Neuron (in vitro differentiated cells): ENCODE results near the gene HCRT.

ENCODE experiments used
- H2AFZ ChIP-seq: one replicate; pipeline ENCODE4 v1.6.1; 2013; ENCODE audit warnings: low read depth, mild to moderate bottlenecking, inconsistent platforms, low read length, moderate library complexity
- H3K27me3 ChIP-seq: one replicate; pipeline ENCODE4 v1.6.1; 2013; ENCODE audit warnings: low read length; ENCODE audit not compliant: insufficient read depth
- H3K36me3 ChIP-seq: one replicate; pipeline ENCODE4 v1.6.1; 2013; ENCODE audit warnings: low read length; ENCODE audit not compliant: insufficient read depth
- H3K4me1 ChIP-seq: one replicate; pipeline ENCODE4 v1.6.1; 2013; ENCODE audit warnings: low read length; ENCODE audit not compliant: insufficient read depth
- H3K4me3 ChIP-seq: 2 replicates; pipeline ENCODE4 v1.5.1; 2013; ENCODE audit warnings: mild to moderate bottlenecking, low read length, moderate library complexity
- H3K9me3 ChIP-seq: one replicate; pipeline ENCODE4 v1.6.1; 2013; ENCODE audit warnings: low read length

The HCRT gene

DNA sequence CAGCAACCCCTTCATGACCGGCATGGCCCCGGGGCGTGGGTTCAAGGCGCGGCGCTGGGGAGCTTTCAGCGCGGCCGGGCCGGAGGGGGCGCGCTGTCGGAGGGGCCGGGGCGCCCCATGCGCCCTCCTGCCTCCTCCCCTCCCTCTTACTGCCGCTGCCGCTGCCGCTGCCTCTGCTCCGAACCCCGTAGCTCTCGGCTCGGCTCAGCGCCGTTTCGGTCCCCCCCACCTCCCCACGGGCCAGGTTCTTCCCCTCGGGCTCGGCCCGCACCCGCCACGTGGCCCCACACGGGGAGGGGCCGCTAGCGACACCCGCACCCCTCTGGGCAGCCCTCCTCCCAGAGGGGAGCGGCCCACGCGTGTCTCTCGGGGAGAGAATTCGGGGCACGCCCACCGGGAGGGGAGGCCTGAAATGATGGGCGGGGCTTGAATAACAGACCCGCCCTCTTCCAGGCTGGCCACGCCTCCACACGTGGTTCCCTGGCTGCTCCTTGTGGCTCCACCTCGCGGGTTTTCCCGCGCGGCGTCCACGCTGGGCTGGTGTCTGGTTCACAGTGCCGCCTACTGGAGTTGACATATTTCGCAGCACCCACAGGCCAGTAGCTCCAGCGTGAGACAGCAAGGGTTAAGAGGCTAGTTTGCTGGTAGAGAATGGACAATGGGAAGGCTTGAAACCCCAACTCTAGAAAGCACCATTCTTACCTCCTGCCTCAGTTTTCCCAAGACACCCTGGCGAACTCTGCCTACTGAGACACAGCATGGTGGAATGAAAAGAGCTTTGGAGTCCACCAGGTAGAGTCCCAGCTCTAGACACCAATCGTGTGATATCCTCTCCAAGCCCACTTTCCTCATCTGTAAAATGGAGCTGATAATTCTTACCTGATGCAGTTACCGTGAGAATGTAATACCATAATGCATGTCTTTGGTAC, 4.1 kb downstream of the HCRT start, which contains the start of gene KCNH4:
Gene KCNH4, minus strand, starts transcription at position 221 of the 929 bp plus-strand sequence. Its CDS starts 197 bp downstream, at position 24.
- H3K4me3 ChIP-seq: peak within 1 kb of the TSS; percentile 27
- H2AFZ ChIP-seq: peak within 1 kb of the TSS; percentile 15
- H3K4me1 ChIP-seq: peaks cover 38% of the 10 kb centered on the region
- peaks cover 27% of the 10 kb centered on the region for H3K27me3 ChIP-seq
- no peaks in the 10 kb centered on the region for H3K9me3 ChIP-seq
- H3K36me3 ChIP-seq: no peaks in the 10 kb centered on the region

DNA sequence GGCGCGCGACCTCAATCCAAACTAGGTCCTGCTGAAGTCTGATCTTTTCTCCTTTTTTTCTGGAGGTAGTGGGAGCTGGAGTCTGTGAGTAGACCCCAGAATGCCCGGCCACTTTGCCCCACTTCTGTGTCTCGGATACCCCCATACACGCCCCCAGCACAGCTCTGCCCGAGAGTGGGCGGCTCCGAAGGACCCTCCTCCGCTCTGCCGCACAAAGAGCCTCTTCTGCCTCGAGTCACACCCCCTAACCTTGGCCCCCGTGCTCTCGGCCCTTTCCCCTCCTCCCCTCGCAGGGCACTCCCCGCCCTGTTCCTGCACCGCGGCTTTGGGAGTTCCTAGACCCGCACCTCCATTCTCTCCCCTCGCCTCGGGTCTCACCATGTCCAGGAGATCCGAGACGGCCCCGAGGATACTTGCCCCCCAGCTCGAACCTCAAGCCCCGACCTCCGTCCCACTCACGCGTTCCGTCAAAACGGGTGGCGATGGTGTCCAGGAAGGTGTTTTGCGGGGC, 4.8 kb downstream of the HCRT start:
- peak overlapping the region; percentile 15 for H2AFZ ChIP-seq

DNA sequence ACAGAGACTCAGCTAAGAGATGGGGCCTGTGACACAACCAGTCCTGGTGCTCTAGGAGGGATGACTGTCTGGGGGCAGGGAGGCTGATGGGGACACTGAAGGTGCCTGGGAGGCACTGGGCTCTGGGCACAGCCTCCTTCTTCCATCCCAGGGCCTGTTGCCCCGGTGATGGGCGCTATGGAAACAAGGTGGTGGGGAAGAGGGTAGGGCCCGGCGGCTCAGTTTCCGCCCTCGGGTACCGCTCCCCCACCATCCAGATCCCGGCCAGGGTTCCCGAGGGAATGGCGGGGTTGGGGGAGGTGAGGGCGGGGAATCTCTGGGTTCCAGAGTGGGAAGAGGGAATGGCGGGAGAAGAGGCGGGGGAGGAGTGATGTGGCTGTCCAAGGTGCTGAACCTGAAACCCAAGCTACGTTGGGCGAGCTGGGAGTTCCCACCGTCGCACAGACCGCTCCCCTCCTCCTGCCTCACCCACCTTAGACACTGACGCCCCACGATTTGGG, 5.3 kb downstream of the HCRT start:
- Histone ChIP-seq H3K27me3 (peaks cover 27% of the 10 kb centered on the region), H3K9me3 (no peaks in the 10 kb centered on the region)

More for the DNA sequence above, 4.8 kb downstream of the HCRT start:
- no peaks in the 10 kb centered on the region for H3K36me3 ChIP-seq
- H3K27me3 ChIP-seq: peaks cover 27% of the 10 kb centered on the region
- peaks cover 31% of the 10 kb centered on the region for H3K4me1 ChIP-seq
- no peaks in the 10 kb centered on the region for H3K9me3 ChIP-seq
- peak overlapping the region; percentile 27 for H3K4me3 ChIP-seq

DNA sequence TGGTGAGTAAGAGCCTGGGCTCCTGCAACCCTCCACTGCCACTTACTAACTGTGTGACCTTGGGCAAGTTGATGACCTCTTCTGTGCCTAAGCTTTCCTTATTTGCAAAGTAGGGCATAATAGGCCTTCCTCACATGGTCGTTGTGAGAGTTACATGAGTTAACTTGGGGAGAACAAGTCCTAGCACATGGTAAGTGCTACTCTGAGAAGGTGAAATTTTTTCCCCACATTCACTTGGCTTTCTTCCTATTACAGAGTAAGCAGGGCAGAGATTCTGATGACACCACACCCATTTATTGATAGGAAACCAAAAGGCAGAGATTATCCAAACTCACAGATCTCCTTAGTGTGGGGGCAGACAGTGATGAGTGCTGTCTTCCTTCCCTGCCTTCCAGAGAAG, 5.9 kb downstream of the HCRT start:
- no peak overlapping the region for H2AFZ ChIP-seq
- no peaks in the 10 kb centered on the region for H3K9me3 ChIP-seq
- H3K4me1 ChIP-seq: peaks cover 20% of the 10 kb centered on the region
- no peaks in the 10 kb centered on the region for H3K36me3 ChIP-seq
- H3K4me3 ChIP-seq: no peak overlapping the region
- H3K27me3 ChIP-seq: peaks cover 27% of the 10 kb centered on the region

More for the DNA sequence above, 5.3 kb downstream of the HCRT start:
- Histone ChIP-seq H3K36me3 (no peaks in the 10 kb centered on the region), H2AFZ (no peak overlapping the region), H3K4me3 (peak overlapping the region; percentile 27), H3K4me1 (peaks cover 26% of the 10 kb centered on the region)

DNA sequence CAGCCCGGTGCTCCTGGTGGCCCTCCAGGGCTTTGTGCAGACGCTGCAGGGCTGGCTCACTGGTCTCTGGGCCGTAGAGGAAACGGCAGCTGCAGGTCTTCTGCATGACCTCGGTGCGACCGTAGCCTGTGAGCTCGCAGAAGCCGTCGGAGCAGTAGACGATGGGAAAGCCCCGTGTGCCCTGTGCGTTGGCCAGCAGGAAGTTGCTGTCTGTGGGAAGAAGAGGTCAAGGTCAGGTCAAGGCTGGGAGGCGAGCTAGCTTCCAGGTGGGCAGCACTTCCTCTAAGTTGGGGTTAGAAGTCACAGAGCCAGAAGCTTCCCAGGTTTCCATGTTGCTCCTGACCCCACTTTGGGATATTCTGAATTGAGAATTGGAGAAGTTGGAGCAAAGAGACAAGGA, 6.4 kb downstream of the HCRT start:
- peaks cover 27% of the 10 kb centered on the region for H3K27me3 ChIP-seq
- H3K4me3 ChIP-seq: no peak overlapping the region
- H3K36me3 ChIP-seq: no peaks in the 10 kb centered on the region
- H3K4me1 ChIP-seq: peaks cover 18% of the 10 kb centered on the region
- no peaks in the 10 kb centered on the region for H3K9me3 ChIP-seq
- H2AFZ ChIP-seq: no peak overlapping the region

DNA sequence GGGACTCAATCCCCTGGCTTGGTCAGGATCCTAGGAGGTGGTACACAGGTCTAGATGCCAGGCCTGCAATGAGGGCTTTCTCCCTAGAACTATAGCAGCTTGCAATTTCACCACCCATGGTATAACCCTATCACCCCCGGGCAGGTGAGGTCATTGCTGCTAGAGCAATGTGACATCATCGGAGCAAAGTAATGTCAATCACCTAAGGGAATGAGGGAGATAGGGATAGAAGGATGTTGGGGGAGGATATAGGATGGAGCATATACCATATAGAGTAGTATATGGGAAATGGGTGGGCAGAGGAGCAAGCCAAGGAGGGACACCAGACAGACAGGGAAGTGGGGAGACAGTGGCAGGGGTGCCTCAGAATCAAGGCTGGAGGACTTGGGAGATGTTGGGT, 7.6 kb downstream of the HCRT start:
- peaks cover 27% of the 10 kb centered on the region for H3K27me3 ChIP-seq
- H3K9me3 ChIP-seq: no peaks in the 10 kb centered on the region
- H2AFZ ChIP-seq: no peak overlapping the region
- peaks cover 12% of the 10 kb centered on the region for H3K4me1 ChIP-seq
- no peak overlapping the region for H3K4me3 ChIP-seq
- H3K36me3 ChIP-seq: no peaks in the 10 kb centered on the region

DNA sequence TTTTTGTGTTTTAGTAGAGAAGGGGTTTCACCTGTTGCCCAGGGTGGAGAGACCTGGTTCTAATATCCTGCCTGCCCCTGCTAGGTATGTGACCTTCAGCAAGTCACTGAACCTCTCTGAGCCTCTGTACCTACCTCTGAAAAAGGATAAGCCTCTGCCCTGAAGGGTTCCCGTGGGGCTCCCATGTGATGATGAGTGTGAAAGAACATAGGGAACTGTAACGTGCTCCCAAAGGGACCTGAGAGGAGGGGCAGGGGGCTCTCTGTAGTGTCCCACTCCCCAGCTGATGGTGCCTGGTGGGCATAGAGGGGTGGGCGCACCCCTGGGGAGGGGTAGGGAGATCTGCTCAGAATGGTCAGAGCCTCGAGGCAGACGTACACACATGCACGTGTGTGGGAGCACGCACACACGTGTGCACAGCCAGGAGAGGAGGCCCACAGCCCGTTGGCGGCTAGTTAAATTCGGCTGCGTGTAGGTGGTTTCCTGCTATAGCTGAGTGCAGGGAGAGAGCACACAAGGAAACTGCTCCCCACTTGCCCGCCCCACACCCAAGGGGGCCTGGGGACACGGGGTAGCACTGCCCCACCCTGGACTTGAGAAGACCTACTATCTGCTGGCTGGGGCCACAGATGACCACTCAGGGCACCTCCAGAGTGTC, 11.0 kb downstream of the HCRT start:
- peaks cover 2% of the 10 kb centered on the region for H3K27me3 ChIP-seq
- no peaks in the 10 kb centered on the region for H3K4me1 ChIP-seq
- no peak overlapping the region for H2AFZ ChIP-seq
- H3K9me3 ChIP-seq: no peaks in the 10 kb centered on the region
- no peak overlapping the region for H3K4me3 ChIP-seq
- H3K36me3 ChIP-seq: no peaks in the 10 kb centered on the region

DNA sequence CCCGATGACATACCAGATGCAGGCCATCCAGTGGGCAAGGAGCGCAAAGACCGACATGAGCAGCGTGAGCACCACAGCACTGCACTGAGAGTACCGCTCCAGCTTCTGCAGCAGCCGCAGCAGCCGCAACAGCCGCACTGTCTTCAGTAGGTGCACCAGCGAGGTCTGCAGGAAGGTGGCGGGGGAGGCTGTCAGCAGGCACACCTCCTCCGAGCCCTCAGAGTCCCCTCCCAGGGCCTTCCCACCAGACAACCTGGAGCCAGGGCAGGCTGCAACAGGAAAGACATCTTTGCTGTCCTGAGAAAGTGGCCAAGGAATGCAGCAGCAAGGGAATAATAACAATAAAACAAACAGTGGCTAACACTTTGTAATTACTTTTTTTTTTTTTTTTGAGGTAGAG, 13.4 kb downstream of the HCRT start:
- Histone ChIP-seq H3K27me3 (no peaks in the 10 kb centered on the region), H3K36me3 (no peaks in the 10 kb centered on the region), H3K4me3 (no peak overlapping the region), H3K9me3 (no peaks in the 10 kb centered on the region), H2AFZ (no peak overlapping the region), H3K4me1 (no peaks in the 10 kb centered on the region)

DNA sequence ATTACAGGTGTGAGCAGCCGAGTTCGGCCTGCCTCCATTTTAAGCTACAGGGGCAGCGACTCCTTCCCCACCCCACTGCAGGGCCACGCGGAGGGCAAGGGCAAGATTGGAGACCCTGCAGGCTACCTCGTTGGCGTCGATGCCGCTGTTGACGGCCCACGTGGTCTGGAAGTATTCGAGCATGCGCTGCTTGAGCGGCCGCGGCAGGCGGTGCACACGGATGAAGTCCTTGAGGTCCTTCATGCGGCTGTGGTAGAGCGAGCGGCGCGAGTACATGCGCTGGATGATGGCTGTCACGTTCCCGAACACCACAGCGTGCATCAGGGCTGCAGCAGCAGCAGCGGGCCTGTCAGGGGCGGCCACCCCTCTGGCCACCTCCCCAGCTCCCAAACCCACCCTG, 15.9 kb downstream of the HCRT start:
- H3K27me3 ChIP-seq: no peaks in the 10 kb centered on the region
- no peak overlapping the region for H2AFZ ChIP-seq
- no peaks in the 10 kb centered on the region for H3K36me3 ChIP-seq
- H3K9me3 ChIP-seq: no peaks in the 10 kb centered on the region
- H3K4me3 ChIP-seq: no peak overlapping the region
- H3K4me1 ChIP-seq: no peaks in the 10 kb centered on the region

DNA sequence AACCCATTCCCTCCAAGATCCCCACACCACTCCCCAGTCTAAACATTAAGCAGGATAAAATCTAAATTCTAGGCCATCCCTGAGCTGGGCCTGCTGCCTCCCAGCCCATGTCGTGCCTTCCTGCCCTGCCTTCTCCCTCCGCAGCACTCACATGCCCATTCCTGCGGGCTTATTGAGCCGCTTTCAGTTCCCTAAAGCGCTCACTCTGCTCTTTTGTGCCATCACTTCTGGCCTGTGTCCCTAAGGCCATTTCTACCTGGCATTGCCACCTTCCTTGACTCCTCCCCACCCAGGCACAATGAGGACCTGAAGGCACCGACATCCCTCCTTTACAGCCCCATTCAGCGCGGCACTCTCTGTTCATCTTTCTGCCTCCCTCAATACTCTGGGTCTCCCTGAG, 17.4 kb downstream of the HCRT start:
- Histone ChIP-seq H3K4me1 (no peaks in the 10 kb centered on the region), H3K9me3 (no peaks in the 10 kb centered on the region), H3K4me3 (no peak overlapping the region), H3K27me3 (no peaks in the 10 kb centered on the region), H3K36me3 (no peaks in the 10 kb centered on the region), H2AFZ (no peak overlapping the region)

DNA sequence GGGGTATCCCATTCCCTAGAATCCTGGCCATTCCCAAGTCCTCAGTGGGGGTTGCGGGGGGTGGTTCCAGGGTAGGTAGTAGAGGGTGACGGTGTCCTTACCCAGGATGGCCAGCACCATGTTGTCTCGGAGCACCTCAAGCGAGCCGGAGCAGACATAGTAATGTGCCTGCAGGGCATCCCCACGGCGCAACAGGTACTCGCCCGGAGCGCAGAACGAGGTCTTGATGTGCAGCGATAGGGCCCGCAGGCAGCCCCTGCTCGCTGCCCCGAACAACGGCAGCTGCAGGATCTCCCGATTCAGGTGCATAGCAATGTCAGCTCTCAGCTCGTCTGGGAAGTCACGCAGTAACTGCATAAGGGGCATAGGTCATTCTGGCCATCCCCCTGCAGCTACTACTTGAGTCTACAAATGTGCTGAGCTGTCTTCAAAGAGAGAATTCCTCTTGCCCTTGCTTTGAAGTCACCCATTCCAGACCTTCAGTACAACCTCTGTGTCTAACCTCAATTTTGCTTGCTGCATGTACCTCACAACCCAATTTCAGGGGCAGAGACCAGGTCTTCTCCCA, 19.0 kb downstream of the HCRT start:
- Histone ChIP-seq H3K27me3 (no peaks in the 10 kb centered on the region), H3K4me3 (no peak overlapping the region), H3K36me3 (no peaks in the 10 kb centered on the region), H3K4me1 (no peaks in the 10 kb centered on the region), H3K9me3 (no peaks in the 10 kb centered on the region), H2AFZ (no peak overlapping the region)

DNA sequence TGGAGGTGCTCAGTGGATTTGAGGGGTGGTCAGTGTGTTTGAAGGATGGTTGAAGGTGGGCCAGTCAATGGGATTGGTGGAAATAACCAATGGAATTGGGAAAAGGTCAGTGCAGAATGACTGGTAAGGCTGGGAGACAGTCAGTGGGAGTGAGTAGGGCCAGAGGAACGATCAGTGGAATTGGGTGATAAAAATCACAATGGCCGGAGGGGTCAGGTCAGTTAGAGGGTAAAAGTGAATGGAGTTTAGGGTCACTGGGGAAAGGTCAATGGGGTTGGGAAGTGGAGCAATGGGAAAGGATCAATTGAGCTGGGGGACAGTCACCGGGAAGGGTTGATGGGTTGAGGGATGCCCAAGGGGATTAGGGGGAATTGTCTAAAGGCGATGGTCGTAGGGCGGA, 19.5 kb downstream of the HCRT start:
- Histone ChIP-seq H3K9me3 (no peaks in the 10 kb centered on the region), H3K4me3 (no peak overlapping the region), H3K36me3 (no peaks in the 10 kb centered on the region), H3K27me3 (no peaks in the 10 kb centered on the region), H2AFZ (no peak overlapping the region), H3K4me1 (no peaks in the 10 kb centered on the region)
